PC-3 (cell line): ENCODE data around the gene COPG2. TPM values are rescaled to one million over a fixed set of nuclear protein-coding genes. Genes with fewer than 3 reads are reported as not detected.

Experiments used
- ATAC-seq: fragments of 200-7000 bp; cut with Tn5 transposase; 2 replicates; pipeline ENCODE4 v1.9.1; 2020; ENCODE audit warnings: mild to moderate bottlenecking, moderate library complexity
- BruUV-seq: library from RNA; stranded (reverse); fragments of 400-500 nt; replicated peaks from 2 replicates; lab custom pipeline; 2021; lab: Mats Ljungman, UMichigan
- CTCF ChIA-PET: fragments of 300-600 bp; sonication (Branson Sonifier 250); formaldehyde crosslinking; loops from one replicate; lab custom pipeline; 2022; ENCODE audit warnings: antibody characterized with exemption; lab: Charles Lee
- POLR2A ChIA-PET: fragments of 300-600 bp; sonication (Branson Sonifier 250); formaldehyde crosslinking; loops from one replicate; lab custom pipeline; 2022; ENCODE audit warnings: antibody characterized with exemption; ENCODE audit not compliant: unreplicated experiment; lab: Charles Lee
- DNase-seq: peaks from one replicate; pipeline ENCODE4 v3.0.0-alpha.2; 2015
- H2AFZ ChIP-seq: fragments of 300-600 bp; sonication (generic); 2 replicates; pipeline ENCODE4 v1.6.0; 2016; ENCODE audit warnings: antibody characterized with exemption, low read length
- H3F3A ChIP-seq: fragments of 300-600 bp; sonication (generic); one replicate; pipeline ENCODE4 v1.6.0; 2017; ENCODE audit warnings: antibody characterized with exemption, low read length, control low read depth, mild to moderate bottlenecking; ENCODE audit not compliant: unreplicated experiment
- H3K27ac ChIP-seq: fragments of 300-600 bp; sonication (generic); 2 replicates; pipeline ENCODE4 v1.5.1; 2016; ENCODE audit warnings: mild to moderate bottlenecking, low read length
- H3K27me3 ChIP-seq: fragments of 300-600 bp; sonication (generic); 2 replicates; pipeline ENCODE4 v1.6.1; 2016; ENCODE audit warnings: low read length, mixed read lengths
- H3K36me3 ChIP-seq: fragments of 300-600 bp; sonication (generic); 2 replicates; pipeline ENCODE4 v1.6.1; 2016; ENCODE audit warnings: low read depth, mixed run types, low read length, mixed read lengths
- H3K4me1 ChIP-seq: fragments of 300-600 bp; sonication (generic); 2 replicates; pipeline ENCODE4 v1.5.1; 2016; ENCODE audit warnings: low read length; ENCODE audit not compliant: insufficient read depth
- H3K4me2 ChIP-seq: fragments of 300-600 bp; sonication (generic); 2 replicates; pipeline ENCODE4 v1.6.0; 2016; ENCODE audit warnings: low read length
- H3K4me3 ChIP-seq: fragments of 300-600 bp; sonication (generic); 2 replicates; pipeline ENCODE4 v1.5.1; 2016; ENCODE audit warnings: mild to moderate bottlenecking, low read length, mixed read lengths
- H3K79me2 ChIP-seq: fragments of 300-600 bp; sonication (generic); 2 replicates; pipeline ENCODE4 v1.6.1; 2017; ENCODE audit warnings: low read length, mixed read lengths
- H3K9ac ChIP-seq: fragments of 300-600 bp; sonication (generic); 2 replicates; pipeline ENCODE4 v1.6.0; 2016; ENCODE audit warnings: mild to moderate bottlenecking, low read length
- H3K9me2 ChIP-seq: fragments of 300-600 bp; sonication (generic); replicated peaks from 2 replicates; pipeline ENCODE4 v1.6.1; 2016; ENCODE audit warnings: mixed run types, low read length, mixed read lengths
- H3K9me3 ChIP-seq: fragments of 300-600 bp; sonication (generic); 2 replicates; pipeline ENCODE4 v1.6.1; 2016; ENCODE audit warnings: low read length, mixed read lengths
- H4K20me1 ChIP-seq: fragments of 300-600 bp; sonication (generic); 2 replicates; pipeline ENCODE4 v1.6.1; 2016; ENCODE audit warnings: low read length, mixed read lengths
- CTCF ChIP-seq: fragments of 300-600 bp; sonication (generic); conservative IDR thresholded peaks from 2 replicates; pipeline ENCODE4 v1.5.1; 2017; ENCODE audit warnings: antibody characterized with exemption, low read depth, mild to moderate bottlenecking, low read length
- EZH2 ChIP-seq: fragments of 300-600 bp; sonication (generic); IDR thresholded peaks from one replicate; pipeline ENCODE4 v1.6.1; 2017; ENCODE audit warnings: antibody characterized with exemption, mild to moderate bottlenecking, low read length; ENCODE audit not compliant: unreplicated experiment
- EZH2phosphoT487 ChIP-seq: fragments of 300-600 bp; sonication (generic); IDR thresholded peaks from 2 replicates; pipeline ENCODE4 v1.6.1; 2018; ENCODE audit warnings: mild to moderate bottlenecking, antibody characterized with exemption, low read length, borderline replicate concordance
- intact Hi-C: fragments of 100-400 bp; cut with micrococcal nuclease; formaldehyde crosslinking; loops from 2 replicates; pipeline ENCODE4 v1.9.0; 2023
- total RNA-seq: library from RNA; depleted of rRNA; stranded (reverse); fragments of >200 nt; gene quantifications from 2 replicates; pipeline ENCODE4 v1.2.3, GENCODE V29; 2014

Gene COPG2
- total RNA-seq, 1 experiment from 2014 or later: 9.1 TPM

GRCh38 chr7:130492523-130493274 lies 175.8 kb downstream of the COPG2 start:
- BruUV-seq: no TSS peak
- Histone ChIP-seq H3F3A (no peaks in the 10 kb centered on the region), H3K27ac (no peak overlapping the region), H3K4me3 (no peak overlapping the region), H4K20me1 (no peaks in the 10 kb centered on the region), H3K9me3 (no peaks in the 10 kb centered on the region), H3K27me3 (no peaks in the 10 kb centered on the region), H2AFZ (no peak overlapping the region), H3K36me3 (no peaks in the 10 kb centered on the region; the same call in 1 of the 2 replicates), H3K4me2 (no peak overlapping the region), H3K4me1 (no peaks in the 10 kb centered on the region), H3K9ac (no peak overlapping the region), H3K79me2 (peaks cover 44% of the 10 kb centered on the region), H3K9me2 (no peaks in the 10 kb centered on the region)
- ChIA-PET POLR2A (no interaction called here), CTCF (no interaction called here)
- DNase-seq: no peak
- ATAC-seq: no peak
- intact Hi-C loops: no loop called here
- TF ChIP-seq EZH2: no peak
- TF ChIP-seq CTCF: no peak
- no peak for TF ChIP-seq EZH2phosphoT487

GRCh38 chr7:130491841-130492522 lies 176.6 kb downstream of the COPG2 start, which contains the start of gene MEST:
TSS of gene MEST (plus strand) at chr7:130492085. CDS start at chr7:130492314, 229 bp downstream.
- H3K27ac ChIP-seq: no peak within 1 kb of the TSS
- H4K20me1 ChIP-seq: no peaks in the 10 kb centered on the region
- no peak within 1 kb of the TSS for H3K4me3 ChIP-seq
- H3K4me1 ChIP-seq: peaks cover 4% of the 10 kb centered on the region; the same call in 1 of the 2 replicates
- TF ChIP-seq CTCF (no peak), EZH2 (no peak)
- no peaks in the 10 kb centered on the region for H3K27me3 ChIP-seq
- no peak within 1 kb of the TSS for H3K9ac ChIP-seq
- no peaks in the 10 kb centered on the region for H3K9me2 ChIP-seq
- no peak within 1 kb of the TSS for H2AFZ ChIP-seq
- H3F3A ChIP-seq: no peaks in the 10 kb centered on the region
- no peaks in the 10 kb centered on the region for H3K9me3 ChIP-seq
- H3K79me2 ChIP-seq: peaks cover 51% of the 10 kb centered on the region
- ChIA-PET CTCF (no interaction called here), POLR2A (no interaction called here)
- intact Hi-C loops: loop anchor here (2.0 kb wide), 1 partner anchor 249 kb away; no protein-coding TSS in a partner anchor
- H3K4me2 ChIP-seq: no peak within 1 kb of the TSS
- ATAC-seq (peak; percentile 23), DNase-seq (no peak)
- H3K36me3 ChIP-seq: no peaks in the 10 kb centered on the region; the same call in 1 of the 2 replicates
- BruUV-seq: no TSS peak
